ENCODE results near the gene ATP5F1A. TPM values are rescaled to one million over a fixed set of nuclear protein-coding genes. Genes with fewer than 3 reads are reported as not detected.
"Not testable (repeated sequence)": the region's sequence is repeated elsewhere in the genome, so short reads cannot be mapped to it uniquely, and the experiment has no call there.

The ATP5F1A gene
- total RNA-seq, 1 donor from 2014 or later, result 273 TPM

DNA sequence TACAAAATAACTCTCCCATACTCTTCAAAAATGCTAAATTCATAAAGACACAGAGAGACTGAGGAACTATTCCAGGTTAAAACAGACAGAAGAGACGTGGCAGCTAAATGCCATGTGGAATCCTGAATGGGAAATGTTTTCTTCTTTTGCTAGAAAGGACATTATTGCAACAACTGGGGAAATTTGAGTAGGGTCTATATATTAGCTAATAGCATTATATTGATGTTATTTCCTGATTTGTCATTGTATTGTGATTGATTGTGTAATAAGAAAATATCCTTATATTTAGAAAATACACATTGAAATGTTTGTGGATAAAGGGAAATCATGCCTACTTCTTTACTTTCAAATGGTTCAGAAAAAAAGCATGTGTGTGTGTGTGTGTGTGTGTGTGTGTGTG lies 49.5 kb downstream of the ATP5F1A start:
- Histone ChIP-seq H3K4me1 (peaks cover 0 to 7% of the 10 kb centered on the region in 2 donors), H3K9me3 (no peaks in the 10 kb centered on the region), H3K4me3 (no peak overlapping the region), H3K27me3 (no peaks in the 10 kb centered on the region), H3K27ac (no peak overlapping the region), H3K36me3 (no peaks in the 10 kb centered on the region)
- no peak for DNase-seq (ENCODE audit: low spot score in 2 of 2)
- TF ChIP-seq, protein P1, sequence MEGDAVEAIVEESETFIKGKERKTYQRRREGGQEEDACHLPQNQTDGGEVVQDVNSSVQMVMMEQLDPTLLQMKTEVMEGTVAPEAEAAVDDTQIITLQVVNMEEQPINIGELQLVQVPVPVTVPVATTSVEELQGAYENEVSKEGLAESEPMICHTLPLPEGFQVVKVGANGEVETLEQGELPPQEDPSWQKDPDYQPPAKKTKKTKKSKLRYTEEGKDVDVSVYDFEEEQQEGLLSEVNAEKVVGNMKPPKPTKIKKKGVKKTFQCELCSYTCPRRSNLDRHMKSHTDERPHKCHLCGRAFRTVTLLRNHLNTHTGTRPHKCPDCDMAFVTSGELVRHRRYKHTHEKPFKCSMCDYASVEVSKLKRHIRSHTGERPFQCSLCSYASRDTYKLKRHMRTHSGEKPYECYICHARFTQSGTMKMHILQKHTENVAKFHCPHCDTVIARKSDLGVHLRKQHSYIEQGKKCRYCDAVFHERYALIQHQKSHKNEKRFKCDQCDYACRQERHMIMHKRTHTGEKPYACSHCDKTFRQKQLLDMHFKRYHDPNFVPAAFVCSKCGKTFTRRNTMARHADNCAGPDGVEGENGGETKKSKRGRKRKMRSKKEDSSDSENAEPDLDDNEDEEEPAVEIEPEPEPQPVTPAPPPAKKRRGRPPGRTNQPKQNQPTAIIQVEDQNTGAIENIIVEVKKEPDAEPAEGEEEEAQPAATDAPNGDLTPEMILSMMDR (IDR thresholded peaks at IDR 0.05), result no peak
- intact Hi-C loops (cut with DNase I), result no loop called here

DNA sequence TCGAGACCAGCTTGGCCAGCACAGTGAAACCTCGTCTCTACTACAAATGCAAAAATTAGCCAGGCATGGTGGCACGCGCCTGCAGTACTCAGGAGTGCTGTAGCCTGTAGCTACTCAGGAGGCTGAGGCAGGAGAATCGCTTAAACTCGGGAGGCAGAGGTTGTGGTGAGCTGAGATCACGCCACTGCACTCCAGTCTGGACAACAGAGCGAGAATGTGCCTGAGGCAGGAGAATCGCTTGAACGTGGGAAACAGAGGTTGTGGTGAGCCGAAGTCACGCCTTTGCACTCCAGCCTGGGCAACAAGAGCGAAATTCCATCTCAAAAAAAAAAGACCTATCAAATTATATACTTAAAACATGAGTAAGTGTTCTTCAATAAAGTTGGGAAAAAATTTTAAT lies 50.7 kb downstream of the ATP5F1A start:
- H3K27ac ChIP-seq; H3K36me3 ChIP-seq; DNase-seq (ENCODE audit: low spot score in 2 of 2); intact Hi-C loops (cut with DNase I); H3K27me3 ChIP-seq; H3K4me3 ChIP-seq; H3K4me1 ChIP-seq; H3K9me3 ChIP-seq: not testable (repeated sequence)

DNA sequence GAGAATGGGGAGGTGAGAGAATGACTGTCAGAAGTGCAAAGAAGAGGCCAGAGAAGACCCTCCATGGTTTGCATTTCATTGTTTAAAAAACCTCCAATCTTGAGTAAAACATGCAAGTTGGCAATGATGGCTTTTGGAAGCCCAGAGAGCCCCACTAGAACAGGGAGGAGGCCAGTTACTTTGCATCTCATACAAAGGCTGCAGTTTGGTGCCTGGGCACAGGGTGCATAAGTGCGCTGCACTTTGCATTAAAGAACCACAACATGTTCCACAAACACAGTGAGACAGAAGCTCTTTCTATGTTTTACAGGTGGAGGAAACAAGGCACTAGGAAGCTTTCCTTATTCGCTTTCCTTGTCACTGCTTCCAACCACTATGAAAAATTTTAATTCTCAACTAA lies 51.4 kb downstream of the ATP5F1A start:
- H3K27me3 ChIP-seq, result no peaks in the 10 kb centered on the region
- no peak overlapping the region for H3K4me3 ChIP-seq
- no peaks in the 10 kb centered on the region for H3K4me1 ChIP-seq
- intact Hi-C loops (cut with DNase I), result no loop called here
- TF ChIP-seq, protein P1 (IDR thresholded peaks at IDR 0.05), result no peak
- DNase-seq (ENCODE audit: low spot score in 2 of 2), result no peak
- H3K9me3 ChIP-seq, result no peaks in the 10 kb centered on the region
- H3K27ac ChIP-seq, result no peak overlapping the region
- no peaks in the 10 kb centered on the region for H3K36me3 ChIP-seq

DNA sequence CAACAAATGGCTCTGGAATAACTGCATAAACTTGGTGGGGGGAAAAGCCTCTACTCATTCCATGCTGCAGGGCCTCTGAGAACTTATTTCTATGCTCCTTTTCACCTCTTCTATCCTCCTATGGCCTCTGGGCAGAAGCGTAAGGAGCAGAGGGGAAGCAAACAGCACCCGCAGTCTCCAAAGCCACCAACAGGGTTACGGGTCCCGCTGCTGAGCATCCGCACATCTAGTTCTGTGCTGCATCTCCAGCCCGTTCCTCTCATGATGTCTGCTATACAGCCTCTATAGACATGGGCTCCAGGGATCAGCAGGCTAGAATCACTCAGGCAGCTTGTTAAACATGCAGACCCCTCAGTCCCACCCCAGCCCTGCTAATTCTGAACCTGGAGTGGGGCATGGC lies 52.0 kb downstream of the ATP5F1A start:
- intact Hi-C loops (cut with DNase I), result no loop called here
- H3K4me1 ChIP-seq, result no peaks in the 10 kb centered on the region

DNA sequence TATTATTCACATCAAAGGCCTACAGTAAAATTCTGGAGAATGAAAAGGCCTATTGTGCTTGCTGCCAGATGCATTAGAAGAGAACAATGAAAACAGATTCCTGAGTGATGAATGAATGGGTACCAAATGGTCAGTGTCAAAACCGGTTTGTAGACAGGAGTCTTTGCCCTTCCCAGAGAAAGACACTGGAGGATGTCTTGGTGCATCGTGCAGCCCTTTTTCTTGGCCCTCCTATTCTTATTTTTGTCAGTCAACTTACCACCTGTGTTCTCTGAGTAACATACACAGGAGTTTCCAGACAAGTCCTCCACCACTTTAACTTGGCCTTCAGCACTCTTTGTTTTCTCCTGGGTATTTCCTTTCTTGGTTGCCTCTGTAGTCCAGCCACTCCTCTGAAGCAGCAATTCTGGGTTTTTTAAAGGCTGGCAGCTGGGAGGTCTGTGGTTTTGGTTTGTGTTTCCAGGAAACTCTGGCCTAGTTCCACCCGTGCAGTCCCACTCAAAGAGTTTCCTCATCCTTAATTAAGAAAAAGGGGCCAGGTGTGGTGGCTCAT lies 55.4 kb downstream of the ATP5F1A start:
- Histone ChIP-seq H3K36me3 (peaks cover 0 to 7% of the 10 kb centered on the region in 2 donors), H3K27ac (no peak overlapping the region), H3K4me1 (no peaks in the 10 kb centered on the region), H3K27me3 (no peaks in the 10 kb centered on the region), H3K4me3 (no peak overlapping the region), H3K9me3 (no peaks in the 10 kb centered on the region)
- intact Hi-C loops (cut with DNase I), result no loop called here
- TF ChIP-seq, protein P1 (IDR thresholded peaks at IDR 0.05), result no peak
- no peak for DNase-seq (ENCODE audit: low spot score in 2 of 2)

More for the DNA sequence above, 52.0 kb downstream of the ATP5F1A start:
- TF ChIP-seq, protein P1 (IDR thresholded peaks at IDR 0.05), result no peak
- H3K27ac ChIP-seq, result no peak overlapping the region
- H3K4me3 ChIP-seq, result no peak overlapping the region
- no peak for DNase-seq (ENCODE audit: low spot score in 2 of 2)
- H3K36me3 ChIP-seq, result no peaks in the 10 kb centered on the region
- no peaks in the 10 kb centered on the region for H3K27me3 ChIP-seq
- no peaks in the 10 kb centered on the region for H3K9me3 ChIP-seq

DNA sequence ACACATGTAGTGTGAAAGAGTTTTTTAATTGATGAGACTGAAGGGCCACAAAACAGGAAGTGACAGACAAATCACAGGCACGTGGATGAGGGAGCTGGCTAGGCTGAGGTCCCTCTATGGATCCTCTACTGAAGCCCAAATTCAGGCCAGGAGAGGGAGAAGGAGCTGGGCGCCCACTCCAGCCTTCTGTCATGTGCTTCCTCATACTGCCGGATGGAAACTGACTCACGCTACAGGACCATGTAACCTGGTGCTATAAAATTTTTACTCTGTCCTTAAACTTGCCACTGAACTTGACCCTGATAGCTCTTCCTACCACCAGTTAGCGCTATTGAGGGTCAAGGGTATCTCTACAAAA lies 57.4 kb downstream of the ATP5F1A start:
- peaks cover 2 to 7% of the 10 kb centered on the region in 2 donors for H3K36me3 ChIP-seq
- intact Hi-C loops (cut with DNase I), result no loop called here
- no peaks in the 10 kb centered on the region for H3K4me1 ChIP-seq
- no peaks in the 10 kb centered on the region for H3K9me3 ChIP-seq
- no peak overlapping the region for H3K27ac ChIP-seq
- TF ChIP-seq, protein P1 (IDR thresholded peaks at IDR 0.05), result no peak
- no peak for DNase-seq (ENCODE audit: low spot score in 2 of 2)
- H3K27me3 ChIP-seq, result no peaks in the 10 kb centered on the region
- H3K4me3 ChIP-seq, result no peak overlapping the region

Data from ascending aorta (tissue), 2 donors.